ENCODE measurements around the gene STARD7.

Gene STARD7

DNA sequence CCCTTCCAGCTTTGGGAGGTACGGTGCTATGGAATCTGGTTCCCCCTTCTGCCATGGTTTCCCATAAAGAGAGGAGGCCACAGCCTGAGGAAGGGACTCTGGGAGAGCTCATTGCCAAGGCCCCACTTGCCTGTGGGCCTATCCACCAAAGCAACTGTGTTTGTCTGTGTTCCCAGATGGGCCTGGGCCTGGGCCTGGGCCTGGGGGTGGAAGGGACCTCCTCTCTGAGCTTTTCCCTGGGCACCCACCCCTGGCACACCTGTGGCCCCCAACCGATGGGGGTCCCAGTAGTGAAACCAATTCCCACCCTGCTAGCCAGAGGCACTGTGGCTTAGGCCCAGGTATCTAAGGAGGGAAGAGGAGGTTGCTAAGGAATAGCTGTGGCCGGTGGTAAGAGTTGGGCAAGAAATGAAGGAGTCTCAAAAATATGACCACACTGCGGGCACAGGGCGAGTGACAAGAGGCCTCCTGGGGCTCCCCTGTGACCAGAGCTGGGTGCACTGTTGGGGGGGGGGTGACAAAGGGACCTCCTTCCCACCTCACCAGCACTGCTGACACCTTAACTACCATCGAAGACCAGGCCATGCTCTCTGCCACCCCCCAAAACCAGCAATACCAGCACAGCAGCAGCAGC is 58.5 kb downstream of the STARD7 start:
- Histone ChIP-seq H2AFZ (no peak overlapping the region), H3K4me3 (ENCODE audit: low read depth, low read length) (no peak overlapping the region), H3K4me2 (ENCODE audit: low read length) (no peak overlapping the region), H3K9me3 (ENCODE audit: control insufficient read depth, low read length) (no peaks in the 10 kb centered on the region), H3K9ac (no peak overlapping the region), H3K27me3 (ENCODE audit: control insufficient read depth, insufficient read depth, low read length) (no peaks in the 10 kb centered on the region), H3K36me3 (ENCODE audit: control insufficient read depth, insufficient read depth, low read length) (no peaks in the 10 kb centered on the region), H3K79me2 (no peaks in the 10 kb centered on the region), H3K4me1 (peaks cover 20% of the 10 kb centered on the region), H3K27ac (no peak overlapping the region)
- TF ChIP-seq, protein P1, sequence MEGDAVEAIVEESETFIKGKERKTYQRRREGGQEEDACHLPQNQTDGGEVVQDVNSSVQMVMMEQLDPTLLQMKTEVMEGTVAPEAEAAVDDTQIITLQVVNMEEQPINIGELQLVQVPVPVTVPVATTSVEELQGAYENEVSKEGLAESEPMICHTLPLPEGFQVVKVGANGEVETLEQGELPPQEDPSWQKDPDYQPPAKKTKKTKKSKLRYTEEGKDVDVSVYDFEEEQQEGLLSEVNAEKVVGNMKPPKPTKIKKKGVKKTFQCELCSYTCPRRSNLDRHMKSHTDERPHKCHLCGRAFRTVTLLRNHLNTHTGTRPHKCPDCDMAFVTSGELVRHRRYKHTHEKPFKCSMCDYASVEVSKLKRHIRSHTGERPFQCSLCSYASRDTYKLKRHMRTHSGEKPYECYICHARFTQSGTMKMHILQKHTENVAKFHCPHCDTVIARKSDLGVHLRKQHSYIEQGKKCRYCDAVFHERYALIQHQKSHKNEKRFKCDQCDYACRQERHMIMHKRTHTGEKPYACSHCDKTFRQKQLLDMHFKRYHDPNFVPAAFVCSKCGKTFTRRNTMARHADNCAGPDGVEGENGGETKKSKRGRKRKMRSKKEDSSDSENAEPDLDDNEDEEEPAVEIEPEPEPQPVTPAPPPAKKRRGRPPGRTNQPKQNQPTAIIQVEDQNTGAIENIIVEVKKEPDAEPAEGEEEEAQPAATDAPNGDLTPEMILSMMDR (IDR thresholded peaks at IDR 0.05), result no peak

DNA sequence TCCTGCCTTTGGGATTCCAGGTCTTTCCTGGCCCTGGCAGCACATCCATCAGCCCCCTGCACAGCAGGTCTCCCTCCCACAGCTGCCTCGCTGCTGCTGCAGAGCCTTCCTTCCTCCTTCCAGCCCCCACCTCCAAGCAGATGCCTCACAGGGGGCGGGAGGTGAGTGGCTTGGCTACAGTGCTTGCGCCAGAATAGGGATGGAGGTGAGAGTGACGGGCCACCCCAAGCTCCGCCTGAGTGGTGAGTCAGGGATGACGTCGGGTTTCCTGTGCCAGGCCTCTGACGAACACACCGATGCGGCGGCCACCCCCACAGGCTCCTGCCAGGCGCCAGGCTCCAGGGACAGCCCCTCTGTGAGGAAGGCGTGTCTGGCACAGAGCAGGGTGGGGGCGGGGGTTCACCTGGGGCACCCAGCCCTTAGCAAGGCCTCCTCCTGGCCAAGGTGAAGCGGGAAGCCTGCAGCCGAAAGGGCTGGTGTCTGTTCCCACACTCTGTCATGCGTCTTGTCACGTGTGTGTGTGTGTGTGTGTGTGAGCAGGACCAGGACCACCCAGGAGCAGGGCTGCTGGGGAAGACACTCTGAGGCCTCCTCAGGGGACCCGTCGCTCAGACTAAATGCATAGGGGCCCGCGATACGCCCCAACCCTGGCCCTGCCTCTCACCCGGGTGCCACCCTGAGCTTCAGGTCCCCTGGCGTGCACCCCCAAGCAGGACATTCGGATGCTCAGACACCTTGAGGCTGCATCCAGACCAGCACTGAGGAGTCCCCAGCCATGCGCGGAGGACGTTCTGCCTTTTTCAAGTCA is 60.0 kb downstream of the STARD7 start:
- no peaks in the 10 kb centered on the region for H3K79me2 ChIP-seq
- H2AFZ ChIP-seq, result no peak overlapping the region
- H3K4me1 ChIP-seq, result peaks cover 20% of the 10 kb centered on the region
- TF ChIP-seq, protein P1 (IDR thresholded peaks at IDR 0.05), result no peak
- H3K9ac ChIP-seq, result no peak overlapping the region
- H3K36me3 ChIP-seq (ENCODE audit: control insufficient read depth, insufficient read depth, low read length), result no peaks in the 10 kb centered on the region
- no peaks in the 10 kb centered on the region for H3K9me3 ChIP-seq (ENCODE audit: control insufficient read depth, low read length)
- H3K4me2 ChIP-seq (ENCODE audit: low read length), result no peak overlapping the region
- no peak overlapping the region for H3K4me3 ChIP-seq (ENCODE audit: low read depth, low read length)
- no peak overlapping the region for H3K27ac ChIP-seq
- no peaks in the 10 kb centered on the region for H3K27me3 ChIP-seq (ENCODE audit: control insufficient read depth, insufficient read depth, low read length)

DNA sequence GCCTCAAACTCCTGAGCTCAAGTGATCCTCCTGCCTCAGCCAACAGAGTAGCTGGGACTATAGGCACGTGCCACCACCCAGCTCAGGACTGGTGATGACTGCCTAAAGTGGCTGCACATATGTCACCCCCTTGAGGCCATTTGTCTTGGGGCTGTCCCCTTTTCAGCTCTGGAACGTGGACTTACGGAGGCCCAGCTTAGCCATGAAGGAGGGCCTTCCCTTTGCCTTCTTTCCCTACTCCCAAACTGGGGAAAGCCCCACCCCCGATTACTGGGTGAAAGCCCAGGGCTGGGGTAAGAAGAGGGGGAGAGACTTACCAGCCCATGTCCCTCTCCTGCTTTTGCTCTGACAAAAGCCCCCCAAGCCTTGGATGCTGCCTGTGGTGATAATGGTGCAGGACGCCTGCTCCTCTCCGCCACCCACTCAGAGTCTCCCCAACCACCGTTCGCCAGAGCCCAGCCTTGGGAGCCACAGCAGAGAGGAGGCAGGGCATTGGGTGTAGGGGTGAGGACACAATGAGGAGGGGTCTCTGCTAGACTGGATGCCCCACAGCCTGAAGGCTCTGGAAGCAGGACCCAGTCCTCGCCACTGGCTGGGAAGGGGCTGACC is 60.9 kb downstream of the STARD7 start:
- H3K4me1 ChIP-seq, result peaks cover 20% of the 10 kb centered on the region
- H3K9me3 ChIP-seq (ENCODE audit: control insufficient read depth, low read length), result no peaks in the 10 kb centered on the region
- no peak overlapping the region for H3K4me2 ChIP-seq (ENCODE audit: low read length)
- H3K79me2 ChIP-seq, result no peaks in the 10 kb centered on the region
- peak overlapping the region; percentile 77 for H2AFZ ChIP-seq
- no peaks in the 10 kb centered on the region for H3K36me3 ChIP-seq (ENCODE audit: control insufficient read depth, insufficient read depth, low read length)
- H3K27me3 ChIP-seq (ENCODE audit: control insufficient read depth, insufficient read depth, low read length), result no peaks in the 10 kb centered on the region
- no peak overlapping the region for H3K9ac ChIP-seq
- no peak overlapping the region for H3K27ac ChIP-seq
- H3K4me3 ChIP-seq (ENCODE audit: low read depth, low read length), result no peak overlapping the region
- TF ChIP-seq, protein P1 (IDR thresholded peaks at IDR 0.05), result no peak

DNA sequence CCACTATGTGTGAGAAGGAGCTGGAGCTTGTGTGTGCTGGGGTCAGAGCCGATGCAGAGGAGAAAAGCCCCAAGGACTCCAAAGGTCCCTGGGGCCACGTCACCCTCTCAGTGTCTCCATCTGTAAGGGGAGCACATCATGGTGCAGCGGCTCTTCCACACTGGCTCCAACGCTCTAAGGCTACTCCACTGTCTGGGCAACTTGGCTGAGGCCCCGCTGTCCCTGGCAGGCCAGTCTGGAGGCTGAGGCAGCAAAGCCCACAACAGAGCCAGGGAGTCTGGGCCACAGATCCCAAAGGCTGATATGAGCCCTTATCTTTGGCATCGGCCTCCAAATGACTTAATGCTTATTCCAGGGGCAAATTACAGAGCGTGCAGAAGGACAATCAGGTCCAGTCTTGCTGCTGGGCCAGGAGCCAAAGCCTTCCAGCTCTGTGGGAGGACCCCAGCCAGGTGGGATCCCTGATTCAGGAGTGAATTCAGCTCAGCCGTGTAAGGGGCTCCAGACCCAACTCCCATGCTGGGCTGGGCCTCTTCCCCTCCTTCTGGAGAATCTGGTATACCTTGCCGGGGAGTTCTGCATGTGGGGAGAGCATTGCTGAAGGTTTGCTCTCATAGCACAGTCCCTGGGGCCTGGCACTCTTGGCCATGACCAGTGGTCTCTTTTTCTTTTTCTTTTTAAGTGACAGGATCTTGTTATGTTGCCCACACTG is 61.6 kb downstream of the STARD7 start:
- Histone ChIP-seq H3K27ac (peak overlapping the region; percentile 65), H3K79me2 (no peaks in the 10 kb centered on the region), H3K4me1 (peaks cover 20% of the 10 kb centered on the region), H2AFZ (peak overlapping the region; percentile 77), H3K9ac (no peak overlapping the region), H3K4me3 (ENCODE audit: low read depth, low read length) (peak overlapping the region; percentile 11), H3K36me3 (ENCODE audit: control insufficient read depth, insufficient read depth, low read length) (no peaks in the 10 kb centered on the region), H3K4me2 (ENCODE audit: low read length) (peak overlapping the region; percentile 87), H3K9me3 (ENCODE audit: control insufficient read depth, low read length) (no peaks in the 10 kb centered on the region), H3K27me3 (ENCODE audit: control insufficient read depth, insufficient read depth, low read length) (no peaks in the 10 kb centered on the region)
- TF ChIP-seq, protein P1 (IDR thresholded peaks at IDR 0.05), result no peak

All from parathyroid adenoma (tissue), 2 donors.